ENCODE data around the gene TBCK.
"Not testable (repeated sequence)": the region's sequence is repeated elsewhere in the genome, so short reads cannot be mapped to it uniquely, and the experiment has no call there.

The TBCK gene

DNA sequence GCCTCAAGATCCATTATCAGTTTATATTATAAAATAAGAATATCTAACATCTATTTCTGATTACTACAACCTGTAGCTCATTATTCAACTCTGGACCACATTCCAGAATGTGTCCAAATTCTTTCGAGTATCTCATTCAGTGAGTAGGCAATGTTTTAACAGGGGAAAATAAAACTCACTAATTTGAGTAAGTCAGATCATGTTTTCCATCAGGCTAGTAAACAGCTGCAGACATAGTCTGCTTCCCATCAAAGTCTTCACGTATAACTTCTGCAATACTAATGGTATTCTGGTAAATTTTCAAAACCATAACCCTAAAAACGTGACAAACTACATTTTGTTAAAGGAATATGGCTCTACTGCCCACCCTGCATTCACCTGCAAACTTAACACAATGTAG, 31.8 kb downstream of the TBCK start:
- DNase-seq (ENCODE audit: low spot score), result no peak

GRCh38 chr4:106277140-106277675, 38.8 kb downstream of the TBCK start:
- no peak for DNase-seq (ENCODE audit: low spot score)

DNA sequence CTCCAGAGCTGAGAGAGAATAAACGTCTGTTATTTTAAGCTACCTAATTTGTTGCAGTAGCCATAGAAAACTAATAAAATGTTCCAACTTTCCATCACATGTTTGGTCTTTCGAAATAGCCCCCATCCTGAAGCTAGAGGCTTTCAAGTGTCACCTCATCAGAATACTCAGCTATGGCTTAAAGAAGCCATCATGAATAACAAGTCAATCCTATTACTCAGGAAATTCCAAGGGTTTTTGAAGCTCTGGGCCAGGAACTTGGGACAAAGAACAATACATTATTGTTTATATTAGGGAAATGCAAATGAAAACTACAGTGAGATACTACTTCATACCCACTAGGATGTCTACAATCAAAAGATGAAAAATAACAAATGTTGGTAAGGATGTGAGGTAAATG, 42.2 kb downstream of the TBCK start:
- peak; percentile 28 for DNase-seq (ENCODE audit: low spot score)

DNA sequence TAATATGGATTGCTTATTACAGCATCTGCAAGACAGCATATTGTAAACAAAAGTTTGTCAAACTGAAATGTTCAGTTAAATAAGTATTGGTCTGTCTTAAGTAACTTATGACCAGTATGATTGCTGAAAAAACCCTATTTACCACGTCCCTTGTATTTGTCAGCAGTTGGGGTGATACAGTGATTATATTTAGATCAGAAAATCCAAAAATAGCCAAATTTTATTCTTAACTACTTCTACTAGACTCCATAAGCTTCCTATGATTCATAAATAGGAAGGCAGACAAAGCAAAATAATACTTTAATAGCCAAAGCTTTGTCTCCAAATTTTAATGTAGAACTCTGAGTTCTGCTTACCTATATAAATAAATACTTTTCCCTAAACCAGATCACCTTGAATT, 45.3 kb downstream of the TBCK start:
- DNase-seq (ENCODE audit: low spot score), result no peak

DNA sequence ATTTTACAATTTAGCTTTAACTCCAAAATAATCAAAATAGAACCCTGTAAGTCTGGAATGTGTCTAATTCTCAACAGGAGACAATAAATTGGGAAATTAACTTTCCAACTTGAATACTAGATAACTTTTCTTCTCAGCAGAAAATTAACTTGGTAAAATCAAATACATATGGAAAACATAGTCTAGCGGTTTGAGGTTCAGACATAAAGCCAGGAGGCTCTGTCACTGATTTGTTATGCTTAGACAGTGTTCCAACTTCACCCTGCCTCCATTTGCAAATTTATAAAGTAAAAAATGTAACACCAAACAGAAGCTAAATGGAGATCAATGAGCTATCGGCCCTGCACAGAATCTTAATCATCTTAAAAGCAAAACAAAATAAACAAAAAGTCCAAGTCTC, 46.3 kb downstream of the TBCK start:
- DNase-seq (ENCODE audit: low spot score), result no peak

GRCh38 chr4:106268786-106269185, 47.2 kb downstream of the TBCK start:
- no peak for DNase-seq (ENCODE audit: low spot score)

DNA sequence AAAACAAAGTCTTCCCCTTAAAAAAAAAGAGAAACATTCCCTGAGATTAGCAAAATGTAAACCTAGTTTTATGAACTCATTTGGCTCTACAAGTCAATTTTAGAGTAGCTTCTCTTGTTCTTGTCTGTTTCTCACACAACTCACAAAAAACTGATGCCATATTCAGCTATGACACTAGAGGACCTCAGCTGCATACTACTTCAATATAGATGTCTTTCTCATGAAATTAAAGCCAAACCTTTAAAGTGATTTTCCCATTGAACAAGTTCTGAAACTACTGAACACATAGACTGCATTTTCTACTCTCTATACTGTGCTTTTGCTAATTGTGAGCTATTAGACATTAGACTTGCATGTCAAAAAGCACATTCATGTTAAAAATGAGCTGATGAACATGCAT, 49.8 kb downstream of the TBCK start:
- DNase-seq (ENCODE audit: low spot score), result peak; percentile 52

DNA sequence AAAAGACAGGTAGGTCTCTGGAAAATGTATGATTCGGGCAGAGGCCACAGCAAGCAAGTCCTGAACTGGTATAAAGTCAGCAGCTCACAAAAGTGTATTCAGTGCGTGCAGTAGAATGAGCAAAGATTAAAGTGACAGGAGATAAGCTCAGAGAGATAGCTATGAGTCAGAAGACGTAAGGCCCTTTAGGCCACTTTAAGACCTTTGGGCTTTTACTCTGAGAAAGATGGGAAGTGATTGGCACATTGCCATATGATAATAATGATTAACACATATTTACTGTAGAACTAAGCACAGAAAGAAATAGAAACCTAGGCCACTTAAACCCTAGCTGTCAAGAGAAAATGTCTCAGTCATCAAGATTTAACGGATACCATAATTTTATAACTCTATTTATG, 51.7 kb downstream of the TBCK start:
- DNase-seq (ENCODE audit: low spot score), result peak; percentile 54

DNA sequence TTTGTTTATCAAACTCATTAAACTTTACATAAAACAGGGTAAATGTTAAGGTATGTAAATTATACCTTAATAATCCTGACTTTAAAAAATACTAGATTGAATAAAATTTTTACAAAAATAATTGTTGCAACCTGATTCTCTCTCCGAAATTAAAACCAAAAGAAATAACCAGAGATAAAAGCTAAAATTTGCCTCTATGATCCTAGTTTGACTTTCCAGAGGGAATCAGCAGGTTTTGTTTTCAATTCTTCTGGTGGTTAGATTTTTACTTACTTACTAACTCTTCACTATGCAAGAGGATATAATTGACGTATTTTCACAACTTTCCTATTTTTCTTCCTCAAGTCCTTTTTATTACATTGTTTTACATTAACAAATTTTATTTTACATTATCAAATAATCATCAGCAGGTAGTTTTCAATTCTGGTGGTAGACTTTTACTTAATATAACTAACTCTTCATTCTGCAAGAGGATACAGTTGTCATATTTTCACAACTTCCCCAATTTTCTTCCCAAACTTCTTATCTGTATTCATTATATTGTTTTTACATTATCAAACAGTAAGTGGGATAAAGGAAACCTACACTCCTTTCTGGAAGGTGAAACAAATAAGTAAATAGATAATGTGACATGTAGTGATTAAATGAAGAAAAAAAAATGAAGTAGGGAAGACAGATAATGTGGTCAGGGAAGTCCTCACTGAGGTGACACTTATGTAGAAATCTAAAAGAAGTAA, 52.2 kb downstream of the TBCK start:
- no peak for DNase-seq (ENCODE audit: low spot score)

DNA sequence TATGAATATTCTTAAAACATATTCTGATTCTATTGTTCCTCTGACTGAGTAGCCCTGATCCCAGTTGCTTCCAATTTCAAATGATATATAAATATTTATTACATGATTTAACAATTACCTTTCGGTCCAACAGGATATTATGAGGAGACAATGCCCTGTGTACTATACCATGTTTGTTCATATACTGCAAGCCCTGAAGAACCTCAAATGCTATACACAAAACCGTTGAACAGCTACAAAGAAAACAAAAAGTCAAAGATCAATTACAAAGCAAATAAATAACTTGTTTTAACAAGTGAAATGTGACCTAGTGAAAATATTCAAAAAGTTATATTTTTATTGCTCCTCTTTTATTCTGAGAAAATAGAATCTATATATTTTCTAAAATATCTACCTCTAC, 54.0 kb downstream of the TBCK start:
- no peak for DNase-seq (ENCODE audit: low spot score)

DNA sequence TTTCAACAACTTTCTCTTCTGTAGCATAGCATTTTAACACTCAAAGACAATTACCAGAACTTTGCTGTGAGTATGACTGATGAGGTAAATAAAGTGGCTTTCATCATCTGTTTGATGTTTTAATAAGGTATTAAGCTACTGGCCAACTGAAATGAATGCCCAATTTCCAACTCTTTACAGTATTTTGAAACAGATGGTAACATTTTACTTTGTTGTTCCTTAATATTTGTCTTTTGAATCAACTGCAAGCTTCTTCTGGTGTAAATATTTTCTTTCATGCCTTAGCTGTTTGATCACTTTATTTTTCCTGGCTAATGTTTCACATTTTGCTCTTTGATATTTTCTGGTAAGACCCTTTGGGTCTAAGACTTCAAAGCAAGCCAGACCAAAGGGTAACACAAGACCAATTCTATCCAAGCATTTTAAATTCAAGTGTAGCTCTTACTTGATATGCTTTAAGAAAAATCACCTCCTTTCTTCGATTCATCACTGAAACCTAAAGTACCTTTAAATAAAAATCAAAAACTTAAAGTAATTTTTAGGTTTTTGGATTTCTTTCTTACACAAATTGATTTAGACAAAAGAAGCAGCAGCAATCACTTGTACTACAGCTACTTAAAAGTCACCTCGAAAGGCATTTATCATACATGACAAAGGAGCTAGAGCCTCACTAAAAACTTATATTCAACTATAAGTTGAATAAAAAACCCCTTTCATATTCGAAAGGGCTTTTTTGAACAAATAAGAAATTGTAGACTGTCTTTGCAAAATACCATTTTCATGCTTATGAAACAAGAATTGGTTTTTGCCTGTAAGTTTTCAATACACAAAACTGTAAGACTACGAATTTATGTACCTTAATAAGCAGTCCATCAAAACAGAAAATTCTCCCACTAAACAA, 57.6 kb downstream of the TBCK start:
- DNase-seq (ENCODE audit: low spot score), result no peak

DNA sequence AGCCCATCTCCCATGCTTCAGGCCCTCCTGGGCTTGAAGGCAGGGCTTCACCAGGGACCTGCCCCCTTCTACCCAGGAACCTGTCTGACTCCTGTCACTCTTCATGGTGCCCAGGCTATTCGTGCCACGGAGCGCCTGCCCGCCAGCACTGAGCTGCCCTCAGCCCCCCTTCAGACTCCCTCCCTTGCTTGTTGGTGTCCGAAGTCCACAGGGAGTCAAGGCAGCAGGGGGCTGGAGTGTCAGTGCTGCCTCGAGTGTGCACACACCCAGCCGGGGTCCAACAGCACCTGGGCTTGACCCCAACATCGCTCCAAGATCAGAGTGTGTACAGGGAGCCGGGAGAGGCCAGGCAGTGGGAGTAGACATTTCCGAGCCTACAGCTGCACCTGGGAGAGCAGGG, 59.8 kb downstream of the TBCK start:
- DNase-seq (ENCODE audit: low spot score), result no peak

GRCh38 chr4:106255195-106255594, 60.8 kb downstream of the TBCK start:
- no peak for DNase-seq (ENCODE audit: low spot score)

GRCh38 chr4:106253364-106254129, 62.5 kb downstream of the TBCK start:
- DNase-seq (ENCODE audit: low spot score), result no peak

GRCh38 chr4:106247600-106247999, 68.4 kb downstream of the TBCK start:
- no peak for DNase-seq (ENCODE audit: low spot score)

DNA sequence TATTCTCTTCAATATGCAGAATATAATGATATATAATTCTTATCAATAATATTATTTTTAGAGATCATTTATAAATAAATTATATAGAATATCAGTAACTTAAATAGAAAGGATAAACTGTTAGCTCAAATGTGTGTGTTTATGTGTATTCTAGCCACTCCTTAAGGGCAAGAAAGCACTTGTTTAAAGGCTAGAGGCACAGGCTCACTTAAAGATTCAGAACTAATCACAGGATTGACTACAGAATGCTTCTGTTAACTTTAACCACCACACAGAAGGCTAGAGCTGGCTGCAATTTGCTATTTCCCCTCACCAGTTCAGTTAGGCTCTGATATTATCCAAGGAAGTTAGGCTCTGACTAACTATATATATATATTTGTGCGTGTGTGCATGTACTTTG, 69.6 kb downstream of the TBCK start:
- no peak for DNase-seq (ENCODE audit: low spot score)

GRCh38 chr4:106245176-106245575, 70.8 kb downstream of the TBCK start:
- DNase-seq (ENCODE audit: low spot score), result peak; percentile 14

GRCh38 chr4:106240699-106241098, 75.3 kb downstream of the TBCK start:
- DNase-seq (ENCODE audit: low spot score), result no peak

GRCh38 chr4:106238820-106239420, 77.1 kb downstream of the TBCK start:
- peak; percentile 44 for DNase-seq (ENCODE audit: low spot score)

- no peak for DNase-seq (ENCODE audit: low spot score)
These were observed 84.1 kb downstream of the TBCK start for GRCh38 chr4:106231931-106232330.

GRCh38 chr4:106222548-106222947, 93.5 kb downstream of the TBCK start:
- no peak for DNase-seq (ENCODE audit: low spot score)

- DNase-seq (ENCODE audit: low spot score), result not testable (repeated sequence)
These were observed 102.7 kb downstream of the TBCK start for GRCh38 chr4:106213291-106213690.

Data from COLO829 (cell line).